ENCODE data around the gene ZNRF1. TPM values are rescaled to one million over a fixed set of nuclear protein-coding genes. Genes with fewer than 3 reads are reported as not detected.

Gene ZNRF1
- total RNA-seq, 2 donors from 2014 or later, result 15.3 to 19.8 TPM

- no peaks in the 10 kb centered on the region for H3K9me3 ChIP-seq
These were observed 108.7 kb downstream of the ZNRF1 start for GRCh38 chr16:75107505-75107904.

GRCh38 chr16:75108792-75109731 is 110.2 kb downstream of the ZNRF1 start:
- H3K9me3 ChIP-seq, result no peaks in the 10 kb centered on the region
- peak; percentile 81 for DNase-seq (ENCODE audit: low spot score)
- TF ChIP-seq CTCF (IDR thresholded peaks at IDR 0.05), result no peak
- no peaks in the 10 kb centered on the region for H3K27me3 ChIP-seq
- H3K36me3 ChIP-seq, result no peaks in the 10 kb centered on the region
- H3K27ac ChIP-seq, result peak overlapping the region; percentile 82 to 90
- H3K4me1 ChIP-seq, result peaks cover 0 to 88% of the 10 kb centered on the region in 2 donors
- peak overlapping the region in 1 of 2 donors; percentile 4 for H3K4me3 ChIP-seq

More at GRCh38 chr16:75107505-75107904, 108.7 kb downstream of the ZNRF1 start:
- no peak for DNase-seq (ENCODE audit: low spot score)
- H3K4me3 ChIP-seq, result no peak overlapping the region
- no peaks in the 10 kb centered on the region for H3K36me3 ChIP-seq
- H3K27me3 ChIP-seq, result no peaks in the 10 kb centered on the region
- peaks cover 0 to 78% of the 10 kb centered on the region in 2 donors for H3K4me1 ChIP-seq
- no peak for TF ChIP-seq CTCF (IDR thresholded peaks at IDR 0.05)
- H3K27ac ChIP-seq, result no peak overlapping the region

GRCh38 chr16:75109732-75110243 is 111.0 kb downstream of the ZNRF1 start:
- H3K4me1 ChIP-seq, result peaks cover 0 to 82% of the 10 kb centered on the region in 2 donors
- no peaks in the 10 kb centered on the region for H3K9me3 ChIP-seq
- no peaks in the 10 kb centered on the region for H3K36me3 ChIP-seq
- TF ChIP-seq CTCF (IDR thresholded peaks at IDR 0.05), result no peak
- H3K4me3 ChIP-seq, result peak overlapping the region in 1 of 2 donors; percentile 4
- H3K27ac ChIP-seq, result peak overlapping the region; percentile 82 to 90
- no peak for DNase-seq (ENCODE audit: low spot score)
- H3K27me3 ChIP-seq, result no peaks in the 10 kb centered on the region

GRCh38 chr16:75110637-75111513 is 112.1 kb downstream of the ZNRF1 start:
- no peaks in the 10 kb centered on the region for H3K9me3 ChIP-seq
- peaks cover 0 to 80% of the 10 kb centered on the region in 2 donors for H3K4me1 ChIP-seq
- no peaks in the 10 kb centered on the region for H3K27me3 ChIP-seq
- peak overlapping the region; percentile 3 to 36 for H3K4me3 ChIP-seq
- DNase-seq (ENCODE audit: low spot score), result peak; percentile 93
- peak; percentile 67 to 96 for TF ChIP-seq CTCF (IDR thresholded peaks at IDR 0.05)
- H3K27ac ChIP-seq, result peak overlapping the region; percentile 82 to 90
- no peaks in the 10 kb centered on the region for H3K36me3 ChIP-seq

GRCh38 chr16:75111514-75111940 is 112.7 kb downstream of the ZNRF1 start:
- no peaks in the 10 kb centered on the region for H3K27me3 ChIP-seq
- H3K4me1 ChIP-seq, result peaks cover 0 to 80% of the 10 kb centered on the region in 2 donors
- TF ChIP-seq CTCF (IDR thresholded peaks at IDR 0.05), result no peak
- H3K27ac ChIP-seq, result peak overlapping the region; percentile 82 to 90
- H3K9me3 ChIP-seq, result no peaks in the 10 kb centered on the region
- H3K4me3 ChIP-seq, result no peak overlapping the region
- DNase-seq (ENCODE audit: low spot score), result no peak
- no peaks in the 10 kb centered on the region for H3K36me3 ChIP-seq

Measured in right atrium auricular region (tissue), 2 donors.